ACC112 (cell line): ENCODE measurements around the gene ABHD3.
A peak's percentile ranks its signal among the peaks of the same experiment; 100 is the strongest.
"Not testable (repeated sequence)": the region's sequence is repeated elsewhere in the genome, so short reads cannot be mapped to it uniquely, and the experiment has no call there.

Experiments
- H2AFZ ChIP-seq: fragments of 200-600 bp; sonication (generic); one replicate; pipeline ENCODE4 v1.6.0; 2017; ENCODE audit warnings: antibody characterized with exemption, low read length; ENCODE audit not compliant: unreplicated experiment
- H3K27ac ChIP-seq: fragments of 200-600 bp; sonication (generic); 2 replicates; pipeline ENCODE4 v1.5.1; 2014; ENCODE audit warnings: low read depth, mild to moderate bottlenecking, antibody characterized with exemption, low read length, moderate library complexity
- H3K27me3 ChIP-seq: fragments of 200-600 bp; sonication (generic); 2 replicates; pipeline ENCODE4 v1.6.1; 2014; ENCODE audit warnings: mild to moderate bottlenecking, antibody characterized with exemption, low read length, moderate library complexity, mixed read lengths; ENCODE audit not compliant: insufficient read depth
- H3K36me3 ChIP-seq: fragments of 200-600 bp; sonication (generic); 2 replicates; pipeline ENCODE4 v1.6.1; 2016; ENCODE audit warnings: mild to moderate bottlenecking, antibody characterized with exemption, low read length, moderate library complexity, mixed read lengths; ENCODE audit not compliant: insufficient read depth
- H3K4me1 ChIP-seq: fragments of 200-600 bp; sonication (generic); one replicate; pipeline ENCODE4 v1.6.1; 2016; ENCODE audit warnings: low read length, mixed read lengths; ENCODE audit not compliant: insufficient read depth, unreplicated experiment, control insufficient read depth
- H3K4me3 ChIP-seq: fragments of 200-600 bp; sonication (generic); 2 replicates; pipeline ENCODE4 v1.5.1; 2014; ENCODE audit warnings: mild to moderate bottlenecking, low read depth, low read length
- H3K79me2 ChIP-seq: fragments of 200-600 bp; sonication (generic); one replicate; pipeline ENCODE4 v1.6.0; 2016; ENCODE audit warnings: low read length; ENCODE audit not compliant: control insufficient read depth, unreplicated experiment, insufficient read depth

ABHD3 gene

GRCh38 chr18:21652073-21652472 lies 52.5 kb downstream of the ABHD3 start:
- H3K4me1 ChIP-seq: peaks cover 11% of the 10 kb centered on the region
- no peaks in the 10 kb centered on the region for H3K27me3 ChIP-seq
- no peaks in the 10 kb centered on the region for H3K79me2 ChIP-seq
- H3K27ac ChIP-seq: no peak overlapping the region
- no peak overlapping the region for H2AFZ ChIP-seq
- no peak overlapping the region for H3K4me3 ChIP-seq
- no peaks in the 10 kb centered on the region for H3K36me3 ChIP-seq

DNA sequence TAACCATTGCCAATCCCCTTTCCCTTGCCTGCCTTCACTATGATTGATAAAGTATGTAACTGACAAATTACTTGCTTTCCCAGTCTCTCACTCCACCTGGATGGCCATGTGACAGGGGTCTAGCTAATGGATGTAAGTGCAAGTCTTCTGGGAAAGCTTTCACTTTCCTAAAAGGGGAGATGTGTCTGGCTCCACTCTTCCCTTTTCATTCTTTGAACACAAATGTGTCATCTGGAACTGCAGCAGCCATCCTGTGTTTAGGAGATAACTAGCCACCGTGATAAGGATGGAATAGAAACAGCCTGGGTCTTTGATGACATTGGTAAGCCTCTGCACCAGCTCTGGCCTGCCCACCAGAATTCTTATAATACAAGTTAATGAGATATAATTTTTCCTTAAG lies 54.3 kb downstream of the ABHD3 start:
- no peaks in the 10 kb centered on the region for H3K27me3 ChIP-seq
- H3K27ac ChIP-seq: no peak overlapping the region
- H2AFZ ChIP-seq: no peak overlapping the region
- no peak overlapping the region for H3K4me3 ChIP-seq
- H3K79me2 ChIP-seq: no peaks in the 10 kb centered on the region
- H3K4me1 ChIP-seq: no peaks in the 10 kb centered on the region
- H3K36me3 ChIP-seq: no peaks in the 10 kb centered on the region

DNA sequence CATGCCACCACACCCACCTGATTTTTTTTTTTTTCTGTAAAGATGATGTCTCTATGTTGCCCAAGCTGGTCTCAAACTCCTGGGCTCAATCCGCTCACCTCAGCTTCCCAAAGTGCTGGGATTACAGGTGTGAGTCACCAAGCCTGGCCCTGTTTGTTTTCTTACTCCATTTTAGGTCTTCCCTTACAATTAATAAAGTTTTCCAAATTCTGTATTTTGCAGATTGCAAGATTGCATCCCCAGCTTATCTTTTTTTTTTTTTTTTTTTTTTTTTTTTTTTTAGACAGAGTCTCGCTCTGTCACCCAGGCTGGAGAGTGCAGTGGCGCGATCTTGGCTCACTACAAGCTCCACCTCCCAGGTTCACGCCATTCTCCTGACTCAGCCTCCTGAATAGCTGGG lies 64.2 kb downstream of the ABHD3 start:
- H3K79me2 ChIP-seq, H3K4me1 ChIP-seq, H3K36me3 ChIP-seq, H3K27ac ChIP-seq, H3K27me3 ChIP-seq, H2AFZ ChIP-seq, H3K4me3 ChIP-seq: not testable (repeated sequence)

GRCh38 chr18:21638822-21639221 lies 65.8 kb downstream of the ABHD3 start:
- H3K4me1 ChIP-seq: no peaks in the 10 kb centered on the region
- H2AFZ ChIP-seq: no peak overlapping the region
- H3K79me2 ChIP-seq: no peaks in the 10 kb centered on the region
- H3K4me3 ChIP-seq: no peak overlapping the region
- H3K36me3 ChIP-seq: no peaks in the 10 kb centered on the region
- no peaks in the 10 kb centered on the region for H3K27me3 ChIP-seq
- no peak overlapping the region for H3K27ac ChIP-seq

GRCh38 chr18:21636769-21637168 lies 67.8 kb downstream of the ABHD3 start:
- no peaks in the 10 kb centered on the region for H3K4me1 ChIP-seq
- H3K79me2 ChIP-seq: no peaks in the 10 kb centered on the region
- H3K27me3 ChIP-seq: no peaks in the 10 kb centered on the region
- H3K27ac ChIP-seq: no peak overlapping the region
- H3K4me3 ChIP-seq: no peak overlapping the region
- H2AFZ ChIP-seq: no peak overlapping the region
- H3K36me3 ChIP-seq: peaks cover 2% of the 10 kb centered on the region

DNA sequence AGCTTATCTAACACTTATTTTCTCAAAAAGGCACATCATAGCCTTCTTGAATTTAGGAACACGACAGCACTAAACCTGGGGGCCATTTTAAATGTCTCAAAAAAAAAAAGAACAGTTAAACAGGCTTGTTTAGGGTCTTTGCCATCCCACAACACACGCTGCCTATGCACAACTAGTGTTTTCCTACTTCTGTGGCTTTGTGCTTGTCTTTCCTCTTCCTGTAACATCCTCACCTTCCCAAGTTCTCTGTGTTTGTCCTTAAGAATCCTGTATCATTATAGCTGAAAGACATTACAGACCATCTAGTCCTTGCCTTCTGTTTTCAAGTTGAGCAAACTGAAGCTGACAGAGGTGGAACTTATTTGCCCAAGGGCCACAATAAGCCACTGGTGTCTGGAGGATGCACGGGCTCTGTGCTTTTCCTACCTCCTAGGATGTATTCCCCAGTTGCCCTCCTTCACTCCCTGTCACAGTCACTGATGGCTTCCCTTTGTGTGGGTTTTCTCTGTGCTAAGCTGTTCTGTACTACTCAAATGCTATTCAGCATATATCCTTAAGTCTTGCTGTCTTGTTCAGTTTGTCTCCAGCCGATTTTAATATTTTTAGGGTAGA lies 69.9 kb downstream of the ABHD3 start:
- H3K4me1 ChIP-seq: no peaks in the 10 kb centered on the region
- no peak overlapping the region for H2AFZ ChIP-seq
- H3K36me3 ChIP-seq: peaks cover 10% of the 10 kb centered on the region
- no peaks in the 10 kb centered on the region for H3K79me2 ChIP-seq
- H3K4me3 ChIP-seq: no peak overlapping the region
- H3K27me3 ChIP-seq: no peaks in the 10 kb centered on the region
- H3K27ac ChIP-seq: no peak overlapping the region

DNA sequence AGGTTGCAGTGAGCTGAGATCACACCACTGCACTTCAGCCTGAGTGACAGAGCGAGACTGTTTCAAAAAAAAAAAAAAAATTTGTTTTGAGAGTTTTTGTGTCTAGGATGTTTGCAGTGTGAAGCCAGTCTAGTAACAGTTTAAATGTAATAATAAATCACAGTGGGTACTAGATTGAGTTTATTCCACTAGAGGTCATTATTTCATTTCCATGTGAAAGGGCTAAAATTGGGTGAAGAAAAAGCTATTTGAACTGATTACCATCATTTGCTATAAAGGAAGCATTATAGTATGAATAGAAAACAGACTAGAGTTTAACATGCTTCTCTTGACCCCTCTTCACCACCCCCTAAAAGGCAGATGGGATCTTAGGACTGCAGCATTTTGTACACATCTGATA lies 72.2 kb downstream of the ABHD3 start:
- no peak overlapping the region for H2AFZ ChIP-seq
- H3K4me1 ChIP-seq: no peaks in the 10 kb centered on the region
- no peaks in the 10 kb centered on the region for H3K27me3 ChIP-seq
- H3K79me2 ChIP-seq: peaks cover 7% of the 10 kb centered on the region
- H3K4me3 ChIP-seq: no peak overlapping the region
- H3K27ac ChIP-seq: no peak overlapping the region
- peaks cover 26% of the 10 kb centered on the region for H3K36me3 ChIP-seq

- Histone ChIP-seq H3K36me3 (peaks cover 31% of the 10 kb centered on the region), H3K79me2 (peaks cover 12% of the 10 kb centered on the region), H2AFZ (no peak overlapping the region), H3K27ac (no peak overlapping the region), H3K4me3 (no peak overlapping the region), H3K27me3 (no peaks in the 10 kb centered on the region), H3K4me1 (no peaks in the 10 kb centered on the region)
Observed at GRCh38 chr18:21629089-21629832, 75.3 kb downstream of the ABHD3 start.

DNA sequence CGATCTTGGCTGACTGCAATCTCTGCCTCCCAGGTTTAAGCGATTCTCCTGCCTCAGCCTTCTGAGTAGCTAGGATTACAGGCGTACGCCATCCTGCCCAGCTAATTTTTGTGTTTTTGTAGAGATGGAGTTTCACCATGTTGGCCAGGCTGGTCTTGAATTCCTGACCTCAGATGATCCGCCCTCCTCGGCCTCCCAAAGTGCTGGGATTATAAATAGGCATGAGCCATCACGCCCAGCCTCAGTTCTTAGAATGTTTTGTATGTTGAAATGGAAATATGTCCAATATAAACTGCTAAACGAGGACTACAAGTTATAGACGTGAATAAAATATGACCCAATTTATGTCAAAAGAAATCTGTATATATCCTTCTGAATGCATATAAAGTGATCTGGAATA lies 82.9 kb downstream of the ABHD3 start:
- Histone ChIP-seq H3K36me3 (peaks cover 20% of the 10 kb centered on the region), H3K79me2 (peaks cover 71% of the 10 kb centered on the region)
- H3K27ac ChIP-seq, H3K27me3 ChIP-seq, H3K4me1 ChIP-seq, H3K4me3 ChIP-seq, H2AFZ ChIP-seq: not testable (repeated sequence)

GRCh38 chr18:21612125-21613039 lies 92.2 kb downstream of the ABHD3 start, which contains the start of gene SNRPD1:
Gene SNRPD1 (plus strand): TSS chr18:21612314. CDS start chr18:21612430, 116 bp downstream.
- peak within 1 kb of the TSS; percentile 99 for H3K4me3 ChIP-seq
- H3K4me1 ChIP-seq: peaks cover 16% of the 10 kb centered on the region
- peaks cover 52% of the 10 kb centered on the region for H3K79me2 ChIP-seq
- H3K27ac ChIP-seq: peak within 1 kb of the TSS; percentile 92
- H2AFZ ChIP-seq: peak within 1 kb of the TSS; percentile 92
- peaks cover 20% of the 10 kb centered on the region for H3K36me3 ChIP-seq
- H3K27me3 ChIP-seq: no peaks in the 10 kb centered on the region
